ENCODE data around the gene SLC25A51. TPM values are rescaled to one million over a fixed set of nuclear protein-coding genes. Genes with fewer than 3 reads are reported as not detected.

The SLC25A51 gene
- total RNA-seq, 1 experiment from 2014 or later: 12.9 TPM

- Histone ChIP-seq H3K27me3 (ENCODE audit: insufficient read depth, low read length) (no peaks in the 10 kb centered on the region), H3K9me3 (ENCODE audit: control insufficient read depth, low read depth, low read length) (no peaks in the 10 kb centered on the region), H3K4me1 (ENCODE audit: insufficient read depth, low read length) (no peaks in the 10 kb centered on the region; the same call in 1 of the 2 replicates), H3T11ph (ENCODE audit: low read length) (no peak overlapping the region), H3K79me1 (ENCODE audit: insufficient read depth, low read depth, low read length, poor library complexity, severe bottlenecking) (no peaks in the 10 kb centered on the region), H3K4ac (ENCODE audit: low read depth, low read length) (no peak overlapping the region), H2BK5ac (ENCODE audit: insufficient read length, low read length) (no peak overlapping the region), H3K56ac (ENCODE audit: insufficient read length, low read depth, low read length) (no peak overlapping the region), H4K91ac (ENCODE audit: insufficient read length, low read depth, low read length) (no peak overlapping the region), H3K9ac (ENCODE audit: extremely low read depth, insufficient read length, low read length) (no peak overlapping the region), H3K27ac (ENCODE audit: insufficient read length, low read depth, low read length) (no peak overlapping the region), H3K14ac (ENCODE audit: insufficient read depth, low read length) (no peak overlapping the region), H2BK15ac (ENCODE audit: low read depth, low read length) (no peak overlapping the region), H2BK20ac (ENCODE audit: low read depth, low read length, poor library complexity, severe bottlenecking) (no peak overlapping the region), H4K8ac (replicated peaks; ENCODE audit: insufficient read length, low read depth, low read length) (no peak overlapping the region), H3K18ac (ENCODE audit: insufficient read length, low read depth, low read length) (no peak overlapping the region), H2BK120ac (ENCODE audit: low read depth, low read length, poor library complexity, severe bottlenecking) (no peak overlapping the region), H2AFZ (ENCODE audit: low read length) (no peak overlapping the region), H3K23me2 (ENCODE audit: insufficient read length, low read depth, low read length, poor library complexity, severe bottlenecking) (no peaks in the 10 kb centered on the region), H3K79me2 (ENCODE audit: insufficient read depth, low read length) (no peaks in the 10 kb centered on the region), H3K23ac (ENCODE audit: insufficient read length, low read depth, low read length) (no peak overlapping the region), H2AK5ac (ENCODE audit: insufficient read length, low read length) (no peak overlapping the region), H4K20me1 (ENCODE audit: control insufficient read depth, insufficient read depth, insufficient read length) (no peaks in the 10 kb centered on the region), H2BK12ac (ENCODE audit: insufficient read length, low read depth, low read length) (no peak overlapping the region), H3K4me2 (ENCODE audit: insufficient read depth, insufficient read length, low read length) (no peak overlapping the region), H4K5ac (ENCODE audit: insufficient read length, low read depth, low read length) (no peak overlapping the region)
- no peaks in the 10 kb centered on the region for H3K9me3 Mint-ChIP-seq
- peak; percentile 64 for DNase-seq
- no peak overlapping the region for H3K4me3 Mint-ChIP-seq
- TF ChIP-seq CTCF (conservative IDR thresholded peaks at IDR 0.05): no peak
- H3K27me3 Mint-ChIP-seq (ENCODE audit: low read depth): no peaks in the 10 kb centered on the region; the same call in 1 of the 2 replicates
- peak overlapping the region in 2 of 3 experiments; percentile 57 to 73; a peak in 4 of 7 replicates for H3K27ac Mint-ChIP-seq
- WGBS (ENCODE audit: extremely low coverage, insufficient read length, low lambda C conversion rate): no CpG with 5 or more reads among the region's 5 CpGs
- H3K36me3 Mint-ChIP-seq (ENCODE audit: insufficient read depth in 1 of 3, low read depth in 3 of 3): peaks cover 0 to 8% (median 0%) of the 10 kb centered on the region in 3 experiments; a peak in 1 of 7 replicates
- peaks cover 49 to 64% of the 10 kb centered on the region in 2 experiments for H3K4me1 Mint-ChIP-seq
Measured at GRCh38 chr9:37920471-37921167, 16.7 kb upstream of the SLC25A51 start.

All from H9 (cell line).